HG02973 (cell line): ENCODE data around the gene CDH4.

Experiments
- ATAC-seq: cut with Tn5 transposase; IDR thresholded peaks from one replicate; pipeline ENCODE4 v1.9.1; 2021; ENCODE audit warnings: moderate library complexity; ENCODE audit not compliant: unreplicated experiment

CDH4 gene

GRCh38 chr20:61767761-61768494 is 515.9 kb downstream of the CDH4 start:
- ATAC-seq = no peak

GRCh38 chr20:61768571-61769285 is 516.7 kb downstream of the CDH4 start:
- ATAC-seq = no peak

- no peak for ATAC-seq
Observed at GRCh38 chr20:61769286-61769832, 517.3 kb downstream of the CDH4 start.

GRCh38 chr20:61770113-61770585 is 518.1 kb downstream of the CDH4 start:
- ATAC-seq = no peak

- no peak for ATAC-seq
Observed at GRCh38 chr20:61771805-61772350, 519.8 kb downstream of the CDH4 start.

- ATAC-seq = no peak
Observed at GRCh38 chr20:61772828-61773631, 521.0 kb downstream of the CDH4 start.

- no peak for ATAC-seq
Observed at GRCh38 chr20:61773926-61774587, 522.0 kb downstream of the CDH4 start.

- ATAC-seq = no peak
Observed at GRCh38 chr20:61775423-61775822, 523.4 kb downstream of the CDH4 start.

- ATAC-seq = no peak
Observed at GRCh38 chr20:61776491-61777075, 524.5 kb downstream of the CDH4 start.

GRCh38 chr20:61777773-61778494 is 525.9 kb downstream of the CDH4 start:
- ATAC-seq = no peak

- ATAC-seq = no peak
Observed at GRCh38 chr20:61778495-61778863, 526.4 kb downstream of the CDH4 start.

- ATAC-seq = no peak
Observed at GRCh38 chr20:61779176-61779965, 527.3 kb downstream of the CDH4 start.

GRCh38 chr20:61780066-61780465 is 528.0 kb downstream of the CDH4 start:
- ATAC-seq = no peak

- no peak for ATAC-seq
Observed at GRCh38 chr20:61784801-61785566, 532.9 kb downstream of the CDH4 start.

GRCh38 chr20:61785567-61785816 is 533.4 kb downstream of the CDH4 start:
- ATAC-seq = no peak

- no peak for ATAC-seq
Observed at GRCh38 chr20:61786230-61786629, 534.2 kb downstream of the CDH4 start.

- ATAC-seq = no peak
Observed at GRCh38 chr20:61788343-61788742, 536.3 kb downstream of the CDH4 start.

- ATAC-seq = no peak
Observed at GRCh38 chr20:61789329-61789728, 537.3 kb downstream of the CDH4 start.
